Neural cell (in vitro differentiated cells): Measurements from ENCODE around the gene SYCE1L.

ENCODE experiments used
- CTCF ChIP-seq: fragments of 450-650 bp; IDR thresholded peaks from 2 replicates; pipeline ENCODE4 v1.5.1; 2014; ENCODE audit warnings: antibody characterized with exemption, mild to moderate bottlenecking, moderate library complexity; ENCODE audit not compliant: poor library complexity, severe bottlenecking
- EP300 ChIP-seq: fragments of 450-650 bp; conservative IDR thresholded peaks from 2 replicates; pipeline ENCODE4 v1.6.1; 2014; ENCODE audit warnings: antibody characterized with exemption, mild to moderate bottlenecking, moderate library complexity; ENCODE audit not compliant: poor library complexity, severe bottlenecking
- EZH2 ChIP-seq: fragments of 200-600, 300-800 bp; shearing (Covaris generic), sonication (generic); IDR thresholded peaks from 2 replicates; pipeline ENCODE4 v1.6.1; 2014; ENCODE audit warnings: antibody characterized with exemption, low read length, borderline replicate concordance, mild to moderate bottlenecking; ENCODE audit not compliant: insufficient read depth, poor library complexity, severe bottlenecking
- POLR2AphosphoS5 ChIP-seq: IDR thresholded peaks from 2 replicates; pipeline ENCODE4 v1.6.1; 2012
- REST ChIP-seq: IDR thresholded peaks from 2 replicates; pipeline ENCODE4 v1.6.1; 2012; ENCODE audit warnings: borderline replicate concordance
- SMC3 ChIP-seq: fragments of 450-650 bp; conservative IDR thresholded peaks from 2 replicates; pipeline ENCODE4 v1.6.1; 2014; ENCODE audit warnings: antibody characterized with exemption, mild to moderate bottlenecking, moderate library complexity; ENCODE audit not compliant: poor library complexity
- TAF1 ChIP-seq: IDR thresholded peaks from 2 replicates; pipeline ENCODE4 v1.6.1; 2012; ENCODE audit warnings: low read depth

- TF ChIP-seq CTCF: no peak
- no peak for TF ChIP-seq EP300
- no peak for TF ChIP-seq POLR2AphosphoS5
- TF ChIP-seq EZH2: no peak
- TF ChIP-seq SMC3: no peak
- TF ChIP-seq REST: no peak
- no peak for TF ChIP-seq TAF1
Measured at GRCh38 chr16:77157346-77158058, 41.7 kb upstream of the SYCE1L start.
